HG02763 (cell line): Measurements from ENCODE around the gene KIFC3.
"Not testable (repeated sequence)": the region's sequence is repeated elsewhere in the genome, so short reads cannot be mapped to it uniquely, and the experiment has no call there.

ENCODE experiments used
- ATAC-seq: cut with Tn5 transposase; IDR thresholded peaks from one replicate; pipeline ENCODE4 v1.9.1; 2021; ENCODE audit warnings: mild to moderate bottlenecking, moderate library complexity; ENCODE audit not compliant: unreplicated experiment

KIFC3 gene

GRCh38 chr16:57725976-57726375, 76.3 kb downstream of the KIFC3 start:
- ATAC-seq = no peak

GRCh38 chr16:57725554-57725953, 76.7 kb downstream of the KIFC3 start:
- ATAC-seq = no peak

- no peak for ATAC-seq
Observed at GRCh38 chr16:57725151-57725550, 77.1 kb downstream of the KIFC3 start.

GRCh38 chr16:57724531-57724930, 77.8 kb downstream of the KIFC3 start:
- no peak for ATAC-seq

- no peak for ATAC-seq
Observed at GRCh38 chr16:57723170-57723569, 79.1 kb downstream of the KIFC3 start.

- no peak for ATAC-seq
Observed at GRCh38 chr16:57722651-57723050, 79.6 kb downstream of the KIFC3 start.

GRCh38 chr16:57722210-57722499, 80.1 kb downstream of the KIFC3 start:
- no peak for ATAC-seq

GRCh38 chr16:57721356-57722209, 80.7 kb downstream of the KIFC3 start:
- no peak for ATAC-seq

GRCh38 chr16:57720142-57720575, 82.1 kb downstream of the KIFC3 start:
- no peak for ATAC-seq

GRCh38 chr16:57714047-57714446, 88.2 kb downstream of the KIFC3 start:
- no peak for ATAC-seq

- no peak for ATAC-seq
Observed at GRCh38 chr16:57713596-57713995, 88.7 kb downstream of the KIFC3 start.

GRCh38 chr16:57712569-57712968, 89.7 kb downstream of the KIFC3 start:
- ATAC-seq = not testable (repeated sequence)

- ATAC-seq = no peak
Observed at GRCh38 chr16:57711993-57712392, 90.3 kb downstream of the KIFC3 start.

- ATAC-seq = no peak
Observed at GRCh38 chr16:57711346-57711745, 90.9 kb downstream of the KIFC3 start.

GRCh38 chr16:57709663-57710062, 92.6 kb downstream of the KIFC3 start:
- ATAC-seq = no peak
